CD4-positive, alpha-beta T cell treated with Interferon alpha-2 for 1 hour (primary cell): Measurements from ENCODE around the gene AMH.

Experiments used
- DNase-seq, 2 donors: peaks; one replicate each; pipeline ENCODE4 v3.0.0-alpha.2; 2020 to 2022

The AMH gene

DNA sequence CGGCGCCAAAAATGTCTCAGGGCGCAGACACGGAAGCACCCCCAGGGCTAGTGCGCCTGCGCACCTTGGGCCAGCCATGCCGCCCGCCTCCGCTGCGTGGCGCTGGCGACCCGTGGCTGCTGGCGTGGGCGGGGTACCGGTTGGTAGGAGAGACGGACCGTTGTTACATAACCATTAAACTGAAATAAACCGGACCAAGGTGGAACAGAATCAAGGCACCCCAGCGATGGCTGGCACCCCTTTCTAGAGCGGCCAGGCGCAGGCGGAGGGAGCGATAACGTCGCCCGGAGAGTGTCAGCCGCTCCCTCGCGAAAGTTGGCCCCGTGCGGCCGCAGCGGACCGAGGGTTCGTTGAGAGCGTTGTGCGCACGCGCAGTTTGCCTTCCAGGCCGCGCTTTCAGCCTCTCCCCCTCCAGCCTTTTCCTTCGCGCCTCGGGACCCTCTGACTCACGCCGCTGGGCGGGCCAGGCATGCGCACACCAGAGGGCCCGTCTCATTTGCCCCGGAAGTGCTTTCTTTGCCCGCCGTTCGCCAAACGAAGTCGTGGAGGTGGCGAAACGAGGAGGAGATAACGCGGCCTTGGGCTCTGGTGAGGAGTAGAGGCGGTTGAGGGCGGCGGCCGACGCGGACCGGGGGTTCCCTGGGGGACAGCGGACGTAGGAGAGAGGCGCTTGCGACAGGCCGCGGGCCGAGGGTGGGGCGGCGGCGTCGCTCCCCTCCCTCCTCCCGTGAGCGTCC lies 12.6 kb upstream of the AMH start, which contains the start of the genes PLEKHJ1 and SF3A2:
PLEKHJ1 (minus strand) TSS at position 16 of the 737 bp plus-strand sequence. CDS start 81 bp downstream, outside the sequence.
SF3A2 (plus strand) TSS at position 511 of the 737 bp plus-strand sequence. CDS start 6,595 bp downstream, outside the sequence.
- DNase-seq: peak; percentile 98

DNA sequence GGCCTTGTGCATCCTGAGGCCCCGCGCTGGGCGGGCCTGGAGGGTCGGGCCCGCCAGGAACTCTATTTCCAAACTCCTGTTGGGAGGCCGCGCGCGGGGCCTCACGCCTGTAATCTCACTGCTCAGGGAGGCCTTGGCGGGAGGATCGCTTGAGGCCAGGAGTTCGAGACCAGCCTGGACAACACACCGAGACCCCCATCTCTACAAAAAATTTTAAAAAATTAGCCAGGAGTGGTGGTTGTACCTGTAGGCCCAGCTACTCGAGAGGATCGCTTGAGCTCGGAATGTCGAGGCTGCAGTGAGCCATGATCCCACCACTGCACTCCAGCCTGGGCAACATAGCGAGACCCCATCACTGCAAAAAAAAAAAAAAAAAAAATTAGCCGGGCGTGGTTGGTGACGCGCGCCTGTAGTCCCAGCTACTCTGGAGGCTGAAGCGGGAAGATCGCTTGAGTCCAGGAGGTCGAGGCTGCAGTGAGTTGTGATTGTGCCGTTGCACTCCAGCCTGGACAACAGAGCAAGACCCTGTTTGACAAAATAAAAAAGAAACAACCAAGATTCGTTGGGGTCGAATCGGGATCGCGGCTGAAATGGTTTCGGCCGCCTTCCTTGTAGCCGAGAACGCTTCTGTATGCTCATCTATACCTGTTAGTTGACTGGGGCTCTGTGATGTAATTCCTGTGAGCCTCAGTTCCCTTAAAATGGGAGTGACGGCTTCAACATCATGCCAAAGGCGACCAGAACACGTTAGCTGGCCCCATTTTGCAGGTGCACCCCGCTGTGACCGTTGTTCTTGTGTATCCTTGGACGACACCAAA lies 11.9 kb upstream of the AMH start:
- no peak for DNase-seq

DNA sequence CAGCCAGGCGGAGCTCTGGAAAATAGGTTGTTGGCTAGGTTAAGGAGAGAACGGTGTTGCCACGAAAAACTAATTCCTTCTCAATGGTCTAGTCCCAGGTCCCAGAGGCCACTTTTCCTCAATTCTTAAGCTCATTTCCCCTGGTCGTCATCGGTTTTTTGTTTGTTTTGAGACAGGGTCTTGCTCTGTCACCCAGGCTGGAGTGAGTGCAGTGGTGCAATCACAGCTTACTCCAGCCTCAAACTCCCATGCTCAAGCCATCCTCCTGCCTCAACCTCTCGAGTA lies 11.3 kb upstream of the AMH start:
- DNase-seq: no peak

DNA sequence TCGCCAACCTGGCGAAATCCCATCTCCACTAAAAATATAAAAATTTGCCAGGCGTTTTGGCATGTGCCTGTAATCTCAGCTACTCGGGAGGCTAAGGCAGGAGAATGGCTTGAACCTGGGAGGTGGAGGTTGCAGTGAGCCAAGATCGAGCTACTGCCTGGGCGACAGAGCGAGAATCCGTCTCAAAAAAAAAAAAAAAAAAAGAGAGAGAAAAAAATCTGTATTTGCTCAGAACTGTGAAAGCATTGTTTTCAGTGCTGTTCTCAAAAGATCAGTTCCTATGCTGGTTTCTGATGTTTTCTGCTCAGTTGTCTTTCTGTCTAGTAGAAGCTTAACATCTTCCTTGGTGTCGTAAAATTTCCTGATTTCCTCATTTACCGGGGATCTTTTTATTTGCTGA lies 9.9 kb upstream of the AMH start:
- DNase-seq: peak in 1 of 2 donors; percentile 21

DNA sequence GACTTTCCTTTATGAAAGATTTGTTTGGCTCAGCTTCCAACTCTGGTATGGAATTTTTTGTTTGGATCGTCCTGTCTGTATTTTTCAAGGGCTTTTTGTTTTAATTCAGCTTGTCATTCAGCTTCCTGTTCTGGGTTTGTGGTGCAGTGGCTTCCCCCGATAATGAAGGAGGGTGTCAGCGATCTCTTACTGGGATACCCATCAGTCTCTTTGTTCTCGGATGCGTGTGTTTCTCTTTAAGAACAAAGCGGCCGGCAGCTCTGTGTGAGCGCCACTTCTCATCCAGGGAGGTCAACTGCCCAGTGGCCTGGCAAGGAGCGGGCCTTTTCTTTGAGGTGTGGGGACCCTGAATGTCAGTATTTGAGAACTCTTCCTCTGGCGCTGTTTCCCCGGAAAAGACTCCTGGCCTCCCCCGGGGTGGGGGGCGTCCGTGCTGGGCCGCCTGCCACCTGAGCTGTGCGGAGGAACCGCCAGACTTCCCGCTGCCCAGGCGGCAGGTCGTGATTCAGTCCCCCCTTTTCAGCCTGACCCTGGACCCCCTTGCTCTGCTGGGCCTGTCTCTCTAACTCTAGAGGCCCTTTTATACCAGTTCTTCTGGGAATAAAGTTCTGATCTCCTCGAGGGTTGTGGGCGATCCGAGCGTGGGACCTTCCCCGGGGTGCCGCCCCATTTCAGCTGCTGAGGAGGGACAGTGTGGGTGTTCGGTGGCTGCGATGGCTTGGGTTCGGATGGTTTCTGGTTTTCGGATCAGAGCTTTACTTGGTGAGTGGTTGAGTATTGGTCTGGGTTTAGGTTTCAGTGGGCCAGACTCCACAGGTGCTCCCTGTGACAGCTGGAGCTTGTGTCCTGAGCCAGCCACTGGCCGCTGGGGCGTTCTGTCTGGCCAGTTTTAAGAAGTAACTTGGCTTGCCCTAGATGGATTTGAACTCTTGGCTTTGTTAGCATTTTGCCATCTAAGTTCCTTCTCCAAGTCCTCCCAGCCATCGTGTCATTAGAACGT lies 9.1 kb upstream of the AMH start:
- DNase-seq: peak; percentile 41 to 68

DNA sequence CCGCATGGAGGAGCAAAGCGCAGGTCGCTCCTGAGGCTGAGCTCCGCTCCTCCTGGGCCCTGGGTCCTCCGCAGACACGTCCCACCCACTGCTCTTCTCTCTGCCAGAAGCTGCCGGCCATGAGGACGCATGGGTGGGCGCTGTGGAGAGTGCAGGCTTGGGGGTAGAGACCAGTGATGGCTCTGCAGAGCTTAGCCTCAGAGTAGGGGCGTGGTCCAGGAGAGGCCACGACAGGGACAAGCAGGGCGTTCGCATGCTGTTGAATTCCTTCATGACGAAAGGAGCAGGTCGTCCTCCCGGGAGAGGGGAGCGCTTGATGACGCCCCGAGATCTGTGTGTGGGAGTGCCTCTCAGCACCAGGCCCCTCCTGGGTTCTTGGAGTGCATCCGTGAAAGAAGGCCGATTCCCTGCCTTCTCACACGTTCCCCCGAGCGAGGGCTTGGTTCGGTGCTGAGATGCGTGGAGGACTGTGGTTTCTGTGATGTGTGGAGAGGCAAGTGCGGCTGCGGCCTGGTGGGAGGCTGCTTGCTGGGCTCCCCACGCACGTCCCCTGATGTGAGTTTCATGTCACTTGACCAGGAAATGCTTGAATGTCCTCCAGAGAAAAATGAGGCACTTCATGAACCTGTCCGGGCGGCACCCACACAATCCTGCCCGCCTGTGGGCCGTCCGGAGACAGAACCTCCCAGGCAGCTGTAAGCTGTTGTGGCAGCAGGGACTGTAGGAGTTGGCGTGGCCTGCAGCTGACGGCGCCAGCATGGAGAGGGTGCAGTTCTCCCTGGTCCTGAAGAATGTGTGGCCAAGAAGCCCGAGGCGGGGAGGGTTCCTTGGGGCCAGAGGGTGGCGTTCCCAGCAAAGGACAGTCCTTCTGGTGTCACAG lies 8.0 kb upstream of the AMH start:
- no peak for DNase-seq

DNA sequence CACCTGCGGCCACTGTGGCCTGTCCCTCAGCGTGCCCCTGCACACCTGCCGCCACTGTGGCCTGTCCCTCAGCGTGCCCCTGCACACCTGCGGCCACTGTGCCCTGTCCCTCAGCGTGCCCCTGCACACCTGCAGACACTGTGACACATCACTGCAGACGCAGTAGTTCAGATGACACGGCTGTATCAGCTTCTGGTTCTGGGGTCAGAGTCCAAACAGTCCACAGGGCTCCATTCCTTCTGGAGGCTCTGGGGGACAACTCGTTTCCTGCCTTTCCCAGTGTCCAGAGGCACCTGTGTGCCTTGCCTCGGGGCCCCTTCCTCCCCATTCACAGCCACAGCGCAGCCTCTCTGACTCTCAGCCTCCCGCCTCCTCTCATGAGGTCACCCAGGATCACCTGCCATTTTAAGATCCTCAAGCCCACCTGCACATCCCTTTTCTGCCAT lies 7.0 kb upstream of the AMH start:
- DNase-seq: no peak

DNA sequence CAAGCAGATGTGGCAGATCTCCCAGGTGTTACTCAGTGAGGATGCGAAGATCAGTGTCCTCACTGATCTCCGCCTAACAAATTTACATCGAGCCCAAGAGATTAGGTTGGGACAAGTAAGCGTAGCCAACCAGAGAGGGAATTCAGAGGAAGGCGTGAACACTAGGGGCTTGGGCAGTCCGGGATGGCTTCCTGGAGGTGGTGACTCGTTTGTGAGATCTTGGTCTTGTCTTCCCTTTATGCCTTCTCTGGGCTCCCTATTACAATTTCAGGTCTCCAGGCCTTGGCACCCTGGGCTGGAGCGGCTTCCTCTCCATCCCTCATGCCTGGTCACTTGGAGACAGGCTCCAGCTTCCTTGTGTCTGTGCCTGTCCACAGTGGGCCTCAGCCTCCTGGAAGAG lies 6.3 kb upstream of the AMH start:
- no peak for DNase-seq

DNA sequence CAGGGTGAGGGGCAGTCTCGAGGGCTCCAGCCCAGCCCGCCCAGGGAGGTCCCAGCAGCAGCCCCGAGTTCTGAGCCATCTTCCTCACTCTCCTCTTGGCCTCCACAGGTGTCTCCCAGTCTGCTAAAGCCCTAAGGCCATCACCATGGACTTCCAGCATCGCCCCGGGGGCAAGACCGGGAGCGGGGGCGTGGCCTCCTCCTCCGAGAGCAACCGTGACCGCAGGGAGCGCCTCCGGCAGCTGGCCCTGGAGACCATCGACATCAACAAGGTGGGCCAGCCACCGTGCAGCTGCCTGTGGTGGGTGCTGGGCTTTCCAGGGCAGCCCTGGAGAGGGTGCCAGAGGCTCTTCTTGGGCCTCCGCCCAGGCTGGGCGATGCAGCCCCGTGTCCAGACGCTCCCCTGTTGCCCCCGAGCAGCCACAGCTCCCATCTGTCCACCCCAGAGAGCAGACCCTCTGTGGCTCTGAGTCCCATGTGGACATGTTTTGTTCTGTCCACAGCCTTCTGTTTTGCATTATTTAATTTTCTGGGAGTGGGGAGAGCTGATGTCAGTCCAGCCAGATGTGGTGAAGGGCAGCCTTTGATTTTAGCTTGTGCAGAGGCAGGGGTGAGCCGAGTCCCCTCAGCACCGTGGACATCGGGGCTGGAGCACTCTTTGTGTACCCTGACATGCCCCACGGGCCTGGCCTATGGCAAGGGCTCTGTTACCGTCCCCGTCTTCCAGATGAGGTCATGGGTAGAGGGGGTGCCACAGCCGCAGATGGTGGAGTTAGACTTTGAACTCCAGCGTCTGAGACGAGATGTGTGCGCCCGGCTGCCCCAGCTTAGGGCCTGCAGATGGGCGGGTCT lies 5.6 kb upstream of the AMH start:
- no peak for DNase-seq

DNA sequence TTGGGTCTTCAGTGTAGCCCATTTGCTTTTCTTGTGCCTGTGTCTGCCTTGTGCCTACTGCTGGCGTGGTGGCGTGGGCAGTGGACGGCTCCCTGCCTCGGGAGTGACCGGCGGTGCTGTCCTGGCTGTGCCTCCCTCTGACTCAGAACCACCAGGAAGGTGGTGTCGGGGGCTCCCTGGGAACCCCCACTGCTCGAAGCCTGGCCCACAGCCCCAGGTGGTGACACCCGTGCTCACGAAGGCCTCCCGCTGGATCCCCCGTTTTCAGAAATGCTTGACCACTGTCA lies 5.1 kb upstream of the AMH start:
- DNase-seq: no peak

DNA sequence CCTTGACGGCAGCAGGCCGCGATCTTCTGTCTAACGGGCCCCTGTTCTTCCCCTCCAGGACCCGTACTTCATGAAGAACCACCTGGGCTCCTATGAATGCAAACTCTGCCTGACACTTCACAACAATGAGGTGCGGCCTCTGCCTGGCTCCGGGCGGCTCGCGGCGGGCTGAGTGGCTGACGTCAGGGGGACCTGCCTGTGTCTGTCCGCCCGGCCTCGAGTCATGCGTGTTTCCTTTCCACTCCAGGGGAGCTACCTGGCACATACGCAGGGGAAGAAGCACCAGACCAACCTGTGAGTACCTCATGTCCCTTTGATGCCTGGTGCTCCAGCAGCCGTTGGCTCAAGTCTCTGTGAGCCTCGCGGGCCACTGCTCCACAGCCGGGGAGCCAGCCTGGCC lies 4.6 kb upstream of the AMH start:
- DNase-seq: no peak

DNA sequence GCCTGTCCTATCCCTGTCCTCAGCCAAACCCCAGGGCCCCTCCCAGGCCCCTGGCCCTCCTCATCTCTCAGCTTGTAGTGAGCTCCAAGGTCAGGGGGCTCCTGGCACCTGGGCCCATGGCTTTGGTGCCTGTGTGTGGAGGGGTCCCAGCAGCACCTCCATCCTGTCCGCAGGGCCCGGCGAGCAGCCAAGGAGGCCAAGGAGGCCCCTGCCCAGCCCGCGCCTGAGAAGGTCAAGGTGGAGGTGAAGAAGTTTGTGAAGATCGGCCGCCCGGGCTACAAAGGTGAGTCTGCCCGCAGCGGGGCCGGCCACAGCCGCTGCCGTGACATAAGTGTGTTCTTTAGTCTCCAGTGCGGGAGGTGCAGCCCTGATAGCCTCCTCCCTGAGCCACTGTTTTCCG lies 3.9 kb upstream of the AMH start:
- no peak for DNase-seq

DNA sequence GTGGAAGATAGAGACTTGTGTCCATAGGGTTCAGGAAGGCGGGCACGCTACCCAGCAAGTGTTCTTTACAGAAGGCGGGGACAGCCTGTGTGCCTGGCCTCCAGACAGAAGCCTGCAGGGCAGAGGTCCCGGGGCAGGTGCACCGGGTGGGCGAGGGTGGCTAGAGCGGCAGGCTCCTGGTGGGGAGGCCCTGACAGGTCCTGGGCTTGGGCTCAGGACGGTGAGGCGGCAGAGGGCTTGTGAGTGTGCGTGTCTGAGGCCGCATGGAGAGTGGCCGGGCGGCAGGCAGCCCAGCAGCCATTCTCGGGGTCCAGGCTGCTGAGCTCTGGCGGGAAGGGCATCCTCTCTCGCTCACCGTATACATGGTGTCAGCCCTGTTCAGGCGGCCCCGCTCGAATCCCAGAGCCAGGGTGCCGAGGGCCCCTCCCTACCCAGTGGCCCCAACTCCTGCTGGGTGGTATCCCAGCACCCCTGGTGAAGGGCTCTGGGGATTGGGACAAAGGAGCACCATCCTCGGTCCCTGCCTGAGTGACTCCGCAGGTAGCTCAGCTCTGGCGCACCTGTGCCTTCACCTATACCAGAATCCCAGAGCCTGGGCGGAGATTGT lies 3.0 kb upstream of the AMH start:
- no peak for DNase-seq

DNA sequence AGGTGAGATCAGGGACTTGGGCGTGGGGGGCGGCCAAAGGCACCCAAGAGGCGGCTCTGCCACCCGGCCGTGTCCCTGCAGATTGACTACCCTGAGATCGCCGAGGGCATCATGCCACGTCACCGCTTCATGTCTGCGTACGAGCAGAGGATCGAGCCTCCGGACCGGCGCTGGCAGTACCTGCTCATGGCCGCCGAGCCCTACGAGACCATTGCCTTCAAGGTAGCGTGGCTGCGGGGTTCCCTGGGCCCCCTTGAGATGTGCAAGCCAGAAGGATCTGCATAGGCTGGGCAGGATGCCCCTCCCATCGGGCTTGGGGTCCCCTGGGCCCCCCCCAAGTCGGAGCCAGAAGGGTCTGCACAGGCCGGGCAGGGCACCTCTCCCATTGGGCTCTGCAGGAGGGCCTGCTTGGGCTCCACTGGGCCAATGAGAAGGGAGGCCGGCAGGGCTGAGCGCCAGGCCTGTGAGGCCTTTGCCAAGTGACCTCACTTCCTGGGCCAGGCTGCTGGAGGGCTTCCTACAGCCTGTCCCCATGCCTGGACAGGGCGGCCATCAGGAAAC lies 2.2 kb upstream of the AMH start:
- DNase-seq: no peak

DNA sequence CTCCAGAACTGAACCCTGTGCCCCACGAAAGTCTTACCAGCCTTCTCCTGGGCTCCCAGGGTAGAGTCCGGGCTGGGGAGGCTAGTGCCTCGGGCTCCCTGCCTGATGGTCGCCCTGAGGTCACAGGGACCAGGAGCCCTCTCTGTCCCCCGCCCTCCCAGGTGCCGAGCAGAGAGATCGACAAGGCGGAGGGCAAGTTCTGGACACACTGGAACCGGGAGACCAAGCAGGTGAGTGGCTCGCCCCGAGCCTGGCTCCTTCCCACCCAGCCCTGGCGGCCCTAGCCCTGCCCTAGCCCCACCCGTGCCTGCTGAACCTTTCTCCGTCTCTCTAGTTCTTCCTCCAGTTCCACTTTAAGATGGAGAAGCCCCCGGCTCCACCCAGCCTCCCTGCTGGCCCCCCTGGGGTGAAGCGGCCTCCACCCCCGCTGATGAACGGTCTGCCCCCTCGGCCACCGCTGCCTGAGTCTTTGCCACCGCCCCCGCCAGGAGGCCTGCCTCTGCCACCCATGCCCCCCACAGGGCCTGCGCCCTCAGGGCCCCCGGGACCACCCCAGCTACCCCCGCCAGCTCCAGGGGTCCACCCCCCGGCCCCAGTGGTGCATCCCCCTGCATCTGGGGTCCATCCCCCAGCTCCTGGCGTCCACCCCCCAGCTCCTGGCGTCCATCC lies 1.6 kb upstream of the AMH start:
- DNase-seq: no peak

DNA sequence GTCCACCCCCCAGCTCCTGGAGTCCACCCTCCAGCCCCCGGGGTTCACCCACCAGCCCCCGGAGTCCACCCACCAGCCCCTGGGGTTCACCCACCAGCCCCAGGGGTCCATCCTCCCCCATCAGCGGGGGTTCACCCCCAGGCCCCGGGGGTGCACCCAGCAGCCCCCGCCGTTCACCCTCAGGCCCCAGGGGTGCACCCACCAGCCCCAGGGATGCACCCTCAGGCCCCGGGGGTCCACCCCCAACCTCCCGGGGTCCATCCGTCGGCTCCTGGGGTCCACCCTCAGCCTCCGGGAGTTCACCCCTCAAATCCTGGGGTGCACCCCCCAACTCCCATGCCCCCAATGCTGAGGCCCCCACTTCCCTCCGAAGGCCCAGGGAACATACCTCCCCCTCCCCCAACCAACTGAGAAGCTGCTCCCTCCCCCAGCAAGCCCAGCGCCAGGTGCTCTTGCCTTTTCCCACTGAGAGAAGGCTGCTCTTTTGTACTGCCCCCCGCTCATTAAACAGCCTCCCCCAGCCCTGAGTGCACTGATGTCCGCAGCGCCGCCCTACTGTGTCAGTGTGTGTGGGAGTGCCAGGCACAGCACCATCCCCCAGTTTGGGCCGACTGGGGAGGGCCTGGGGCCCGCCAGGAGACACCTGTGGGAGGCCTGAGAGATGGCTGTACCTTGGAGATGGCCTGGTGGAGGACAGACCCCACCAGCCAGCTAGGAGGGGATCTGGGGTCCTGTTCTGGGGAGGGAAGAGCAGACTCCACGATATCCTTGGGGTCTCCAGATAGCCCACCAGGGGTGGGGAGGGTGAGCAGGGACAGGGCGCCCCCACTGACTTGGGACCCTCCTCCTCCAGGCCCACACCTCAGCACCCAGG lies 750 bp upstream of the AMH start:
- DNase-seq: no peak

DNA sequence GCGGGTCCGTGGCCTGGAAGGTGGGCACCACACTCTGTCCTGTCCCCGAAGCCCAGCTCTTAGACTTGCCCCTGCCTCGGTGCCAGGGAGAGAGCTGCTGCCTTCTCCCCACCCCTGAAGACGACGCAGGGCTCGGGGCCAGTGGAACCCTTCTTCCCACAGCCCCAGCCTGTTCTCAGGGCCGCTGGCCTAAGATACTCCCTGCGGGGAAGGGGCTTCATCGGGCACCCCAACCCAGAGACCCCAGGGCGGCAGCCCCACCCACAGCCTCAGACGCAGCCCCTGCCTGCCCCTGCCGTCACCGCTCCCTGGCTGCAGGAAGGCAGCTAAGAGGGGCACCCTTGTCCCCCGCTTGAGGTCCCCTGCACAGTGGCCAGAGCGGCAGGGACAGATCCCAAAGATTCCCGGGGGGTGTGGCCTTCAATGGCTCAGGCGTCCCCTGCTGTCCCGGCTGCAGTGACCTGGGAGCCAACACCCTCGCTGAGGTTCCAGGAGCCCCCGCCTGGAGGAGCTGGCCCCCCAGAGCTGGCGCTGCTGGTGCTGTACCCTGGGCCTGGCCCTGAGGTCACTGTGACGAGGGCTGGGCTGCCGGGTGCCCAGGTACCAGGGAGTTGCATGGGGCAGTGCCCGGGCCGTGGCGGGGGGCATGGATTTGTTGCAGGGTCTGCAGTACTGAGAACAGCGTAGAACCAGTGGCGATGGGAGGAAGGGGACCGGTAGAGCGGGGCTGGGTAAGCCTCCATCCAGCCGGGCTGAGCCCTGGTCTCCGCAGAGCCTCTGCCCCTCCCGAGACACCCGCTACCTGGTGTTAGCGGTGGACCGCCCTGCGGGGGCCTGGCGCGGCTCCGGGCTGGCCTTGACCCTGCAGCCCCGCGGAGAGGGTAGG lies 1.0 kb downstream of the AMH start:
- peak in 1 of 2 donors; percentile 10 for DNase-seq

DNA sequence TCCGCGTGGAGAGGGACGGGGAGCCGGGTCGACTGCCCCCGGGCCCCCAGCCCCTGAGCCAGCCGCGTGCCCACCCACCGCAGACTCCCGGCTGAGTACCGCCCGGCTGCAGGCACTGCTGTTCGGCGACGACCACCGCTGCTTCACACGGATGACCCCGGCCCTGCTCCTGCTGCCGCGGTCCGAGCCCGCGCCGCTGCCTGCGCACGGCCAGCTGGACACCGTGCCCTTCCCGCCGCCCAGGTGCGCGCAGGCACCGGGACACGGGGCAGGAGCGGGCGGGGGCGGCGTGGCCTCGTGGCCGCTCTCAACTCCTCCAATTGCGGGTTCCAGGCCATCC lies 1.6 kb downstream of the AMH start:
- DNase-seq: no peak
